ENCODE data around the gene ABHD15.
"Not testable (repeated sequence)": the region's sequence is repeated elsewhere in the genome, so short reads cannot be mapped to it uniquely, and the experiment has no call there.

ABHD15 gene

DNA sequence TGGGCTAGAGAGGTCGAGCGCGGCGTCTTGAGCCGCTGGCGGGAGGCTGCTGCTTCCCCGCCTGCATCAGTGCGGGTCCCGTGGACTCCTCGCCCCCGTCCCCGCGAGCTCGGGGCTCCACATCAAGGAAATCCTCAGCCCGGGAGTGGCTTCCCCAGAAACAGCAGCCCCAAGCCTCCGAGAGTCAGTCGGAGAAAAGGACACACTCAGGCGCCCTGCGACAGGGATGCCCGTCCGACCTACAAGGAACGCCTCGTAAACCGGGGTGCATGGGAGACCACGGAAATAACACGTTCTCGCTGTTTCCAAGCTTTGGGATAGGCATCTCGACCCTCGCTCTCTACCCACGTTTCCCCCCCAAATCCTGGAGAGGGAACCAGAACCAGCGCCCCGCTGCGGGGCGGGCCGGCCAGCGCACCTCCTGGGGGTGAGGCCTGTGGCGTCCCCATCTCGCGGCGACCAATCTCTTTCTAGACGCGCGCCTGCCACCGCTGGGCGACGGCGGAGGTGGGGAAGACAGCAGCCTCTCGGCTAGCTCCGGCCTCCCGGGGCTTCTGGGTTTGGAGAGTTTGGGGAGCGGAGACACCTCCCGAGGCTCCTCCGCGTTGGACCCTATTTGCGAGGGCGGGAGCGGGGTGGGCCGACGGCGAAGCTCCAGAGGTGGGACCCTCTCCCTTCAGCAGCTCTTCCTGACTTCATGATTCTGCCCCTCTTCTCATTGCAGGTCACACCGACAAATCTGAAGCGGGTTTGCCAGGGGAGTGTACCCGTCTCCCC lies 905 bp upstream of the ABHD15 start:
- DNase-seq = peak; percentile 77

GRCh38 chr17:29567304-29567553 lies 392 bp upstream of the ABHD15 start:
- DNase-seq = peak; percentile 56

DNA sequence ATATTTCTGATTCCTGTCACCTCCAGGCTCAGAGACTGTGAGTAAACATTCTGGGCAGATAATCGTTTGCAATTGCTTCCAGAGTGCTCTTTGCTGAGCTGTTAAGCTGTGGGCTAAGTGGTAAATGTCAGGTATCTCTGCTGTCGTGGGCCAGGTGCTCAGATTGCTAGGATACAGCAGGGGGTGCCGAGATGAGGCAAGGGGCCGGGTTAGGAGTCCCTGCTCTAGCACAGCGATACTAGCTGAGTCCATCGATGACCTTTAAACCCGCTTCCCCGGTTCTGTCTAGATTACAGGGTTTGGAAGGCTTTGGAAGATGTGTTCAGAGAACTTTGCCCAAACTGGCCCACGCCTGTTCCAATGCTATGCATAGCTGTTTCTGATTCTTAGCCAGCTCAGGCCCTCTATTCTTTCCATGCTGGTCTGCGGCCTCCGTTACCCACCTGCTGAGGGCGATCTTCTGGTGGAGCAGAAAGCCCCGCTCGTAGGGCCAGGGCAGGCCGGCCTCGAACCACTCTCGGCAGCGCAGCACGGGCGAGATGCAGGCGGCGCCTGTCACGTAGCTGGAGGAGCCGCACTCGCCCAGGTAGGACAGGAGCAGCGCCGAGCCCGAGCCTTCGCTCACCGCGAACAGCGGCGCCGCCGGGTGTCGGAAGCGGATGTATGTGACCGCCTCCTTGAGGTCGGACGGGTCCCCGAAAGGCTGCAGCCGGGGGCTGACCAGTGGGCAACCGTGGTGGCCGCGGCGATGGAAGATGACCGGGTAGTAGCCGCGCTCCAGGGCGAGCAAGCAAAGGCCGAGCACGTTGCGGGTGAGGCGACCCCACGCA lies 979 bp downstream of the ABHD15 start:
- DNase-seq = peak; percentile 65

DNA sequence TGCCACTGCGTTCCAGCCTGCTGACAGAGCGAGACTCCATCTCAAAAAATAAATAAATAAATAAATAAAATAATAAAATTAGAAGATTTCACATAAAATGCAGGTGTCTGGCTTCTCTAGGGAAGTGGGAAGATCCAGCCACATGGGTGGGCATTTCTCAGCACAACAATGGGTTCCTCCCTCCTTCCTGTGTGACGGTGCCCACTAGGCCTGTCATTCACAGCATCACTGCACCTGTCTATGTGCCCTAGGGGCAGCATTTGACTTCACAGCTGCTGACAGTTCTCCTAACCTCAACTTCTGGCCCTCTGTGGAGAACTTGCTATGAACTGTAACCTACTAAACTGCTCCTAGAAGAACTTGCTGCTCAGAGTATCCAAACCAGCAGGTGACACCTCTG lies 3.0 kb downstream of the ABHD15 start:
- no peak for DNase-seq

DNA sequence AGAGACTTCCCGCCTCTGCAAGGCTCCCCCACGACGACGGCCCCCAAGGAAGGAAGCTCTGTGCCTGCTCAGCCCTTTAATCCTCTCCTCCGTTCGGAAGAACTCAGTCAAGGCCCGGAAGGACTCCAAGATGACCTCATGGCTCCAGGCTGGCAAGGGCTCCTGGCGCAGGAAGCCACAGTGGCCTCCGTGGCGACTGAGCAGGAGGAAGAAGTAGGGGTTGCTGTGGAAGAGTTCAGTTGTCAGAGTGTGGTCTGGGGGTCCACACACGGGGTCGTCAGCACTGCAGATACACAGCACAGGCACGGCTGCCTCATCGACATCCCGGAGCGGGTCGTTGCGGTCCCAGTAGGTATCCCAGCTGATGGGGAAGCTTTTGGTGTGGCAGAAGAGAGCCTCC lies 4.2 kb downstream of the ABHD15 start:
- no peak for DNase-seq

DNA sequence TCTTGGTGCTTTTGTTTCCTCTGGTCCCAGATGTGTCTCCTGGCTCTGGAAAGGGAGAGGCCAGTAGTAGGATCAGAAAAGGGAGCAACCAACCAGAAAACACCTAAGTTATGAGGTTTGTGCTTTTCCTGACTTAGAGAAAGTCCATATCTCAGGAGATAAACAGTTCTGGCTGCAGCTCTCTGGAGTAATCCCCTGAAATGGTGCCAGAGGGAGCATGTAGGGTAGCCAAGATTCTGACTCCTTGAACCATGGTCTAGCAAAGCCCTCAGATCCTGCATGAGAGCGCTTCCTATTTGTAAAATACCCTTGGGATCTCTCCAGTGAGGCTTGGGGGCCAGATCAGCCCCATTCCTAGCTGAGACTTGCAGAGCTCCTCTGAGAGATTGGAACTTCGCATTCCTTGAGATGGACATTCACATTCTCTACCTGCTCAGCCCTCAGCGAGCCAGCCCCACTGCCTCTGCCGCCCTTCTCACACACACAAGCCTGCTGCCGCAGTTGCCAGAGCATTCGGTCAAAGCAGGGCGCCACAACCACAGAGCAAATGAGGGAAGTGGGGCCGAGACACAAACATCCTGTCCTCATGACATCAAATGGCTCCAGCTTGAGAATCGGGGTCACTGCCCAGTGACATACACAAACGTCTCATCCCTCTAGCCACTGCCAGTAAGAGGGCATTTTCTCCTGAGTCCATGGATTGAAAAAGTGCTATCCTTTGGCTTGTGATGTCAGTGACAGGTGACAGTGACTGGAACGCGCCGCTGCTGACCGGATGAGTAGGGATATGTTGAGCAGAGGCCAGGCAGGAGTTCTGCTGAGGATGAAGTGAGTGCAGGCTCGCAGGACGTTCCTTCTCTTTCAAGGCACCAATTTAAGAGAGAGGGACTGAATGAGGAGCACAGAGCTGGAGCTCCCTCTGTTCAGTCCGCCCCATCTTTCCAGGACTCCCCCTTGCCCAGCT lies 5.0 kb downstream of the ABHD15 start:
- no peak for DNase-seq

GRCh38 chr17:29560316-29560715 lies 6.5 kb downstream of the ABHD15 start:
- DNase-seq = no peak

DNA sequence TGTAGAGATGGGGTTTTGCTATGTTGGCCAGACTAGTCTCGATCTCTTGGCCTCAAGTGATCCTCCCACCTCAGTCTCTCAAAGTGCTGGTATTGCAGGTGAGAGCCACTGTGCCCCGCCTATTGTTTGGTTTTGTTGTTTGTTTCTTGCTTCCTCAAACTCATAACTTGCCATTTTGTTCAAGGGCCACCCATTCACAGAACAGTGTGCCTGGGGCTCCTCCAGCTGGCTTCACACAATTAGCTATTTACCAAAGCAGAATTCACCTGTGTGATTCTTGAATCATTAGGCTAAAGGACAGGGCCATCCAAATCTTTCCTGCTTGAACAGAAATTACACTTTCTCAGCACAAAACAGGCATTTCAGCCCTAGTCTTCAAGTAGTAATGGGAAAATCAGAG lies 7.2 kb downstream of the ABHD15 start:
- no peak for DNase-seq

GRCh38 chr17:29558139-29558538 lies 8.7 kb downstream of the ABHD15 start:
- not testable (repeated sequence) for DNase-seq

- DNase-seq = no peak
These were observed 9.1 kb downstream of the ABHD15 start for GRCh38 chr17:29557739-29558116.

DNA sequence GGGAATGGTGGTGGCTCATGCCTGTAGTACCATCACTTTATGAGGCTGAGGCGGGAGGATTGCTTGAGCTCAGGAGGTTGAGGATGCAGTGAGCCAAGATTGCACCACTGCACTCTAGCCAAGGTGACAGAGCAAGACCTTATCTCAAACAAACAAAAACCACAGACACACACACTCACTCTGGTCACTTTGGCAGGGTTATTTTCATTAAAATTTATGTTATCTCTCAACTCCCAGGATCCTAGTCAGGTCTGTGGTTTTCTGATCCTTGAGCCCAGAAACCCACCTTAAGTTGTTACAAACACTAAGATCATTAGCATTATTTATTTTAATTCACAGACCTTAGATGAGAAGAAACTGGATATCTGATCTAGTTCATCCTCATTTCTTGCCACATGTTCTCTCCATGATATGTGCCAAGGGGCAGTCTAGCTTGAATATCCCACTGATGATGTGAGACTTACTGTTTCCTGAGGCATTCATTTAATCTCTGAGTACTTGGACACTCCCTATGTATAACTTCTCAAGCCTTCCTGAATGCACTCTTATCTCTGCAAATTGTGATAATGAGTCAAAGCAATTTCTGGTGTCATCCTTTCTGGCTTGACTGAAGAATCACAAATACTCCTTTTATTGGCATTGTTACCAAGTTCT lies 9.6 kb downstream of the ABHD15 start:
- no peak for DNase-seq

- DNase-seq = no peak
These were observed 11.0 kb downstream of the ABHD15 start for GRCh38 chr17:29555840-29556239.

DNA sequence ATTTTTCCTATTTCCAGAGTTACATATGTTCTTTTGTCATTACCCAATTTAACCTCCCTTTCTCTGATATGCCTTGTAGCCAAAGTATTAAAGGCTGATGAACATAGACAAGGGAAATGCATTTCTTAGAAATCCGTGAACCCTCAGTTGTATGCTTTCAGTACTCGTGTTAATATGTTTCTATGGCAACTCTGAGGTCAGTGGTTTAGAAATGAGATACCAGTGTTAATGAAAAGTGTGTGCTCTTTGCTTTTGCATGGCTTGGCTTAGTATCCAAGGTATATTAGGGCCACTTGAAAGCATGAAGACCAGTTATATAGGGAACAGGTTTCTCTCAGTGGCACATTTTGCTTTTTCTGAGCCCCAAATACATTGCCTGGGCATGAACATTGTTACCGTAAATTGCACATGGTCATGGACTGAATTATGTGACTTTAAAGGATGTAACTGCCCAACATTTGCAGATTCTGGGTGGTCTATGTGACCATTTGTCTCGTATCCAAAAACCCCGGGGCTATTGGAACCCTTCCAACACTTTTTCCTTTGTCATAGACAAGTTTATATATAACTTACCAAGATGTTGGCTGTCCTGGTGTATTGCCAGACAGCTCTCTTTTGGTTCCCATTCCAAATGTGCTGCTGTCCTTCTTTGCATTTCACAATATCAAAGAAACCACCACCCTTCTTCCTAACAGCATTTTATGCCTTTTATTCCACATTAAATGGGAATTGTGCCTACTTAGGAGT lies 17.5 kb downstream of the ABHD15 start:
- DNase-seq = no peak

DNA sequence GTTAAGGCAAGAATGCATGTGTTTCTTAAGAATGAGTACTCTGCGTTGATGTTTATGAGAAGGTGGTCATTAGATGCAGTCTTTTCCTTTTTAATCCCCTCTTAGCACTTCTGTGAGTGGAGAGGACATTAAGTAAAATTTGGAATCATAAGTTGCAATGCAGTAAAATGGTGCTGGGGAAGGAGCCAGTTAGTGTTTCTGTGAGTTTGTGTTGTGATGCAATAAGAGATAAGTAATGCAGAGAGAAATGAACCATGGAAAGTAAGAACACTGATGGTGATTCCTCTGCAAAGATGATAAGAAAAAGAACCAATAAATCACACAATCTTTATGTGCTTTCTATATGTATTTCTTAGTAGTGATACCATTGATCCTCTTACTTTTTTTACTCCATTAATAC lies 20.0 kb downstream of the ABHD15 start:
- DNase-seq = no peak

DNA sequence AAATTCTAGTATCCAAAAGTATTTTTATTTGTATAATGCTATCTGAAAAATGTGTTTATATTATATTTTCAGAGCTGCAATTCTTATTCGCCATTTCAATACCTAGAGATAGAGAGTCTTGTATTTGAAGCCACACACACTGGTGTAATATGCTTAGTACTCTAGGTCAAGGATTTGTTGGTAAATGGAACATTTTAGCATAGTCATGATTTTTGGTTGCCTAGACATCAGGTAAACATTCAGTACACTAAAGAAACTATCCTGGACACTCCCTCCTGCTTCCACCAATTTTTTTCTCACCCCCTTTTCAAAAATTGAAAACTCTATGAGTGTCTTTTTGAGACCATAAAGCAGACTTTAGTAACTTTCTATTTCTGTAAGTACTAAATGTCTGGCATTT lies 20.8 kb downstream of the ABHD15 start:
- DNase-seq = no peak

DNA sequence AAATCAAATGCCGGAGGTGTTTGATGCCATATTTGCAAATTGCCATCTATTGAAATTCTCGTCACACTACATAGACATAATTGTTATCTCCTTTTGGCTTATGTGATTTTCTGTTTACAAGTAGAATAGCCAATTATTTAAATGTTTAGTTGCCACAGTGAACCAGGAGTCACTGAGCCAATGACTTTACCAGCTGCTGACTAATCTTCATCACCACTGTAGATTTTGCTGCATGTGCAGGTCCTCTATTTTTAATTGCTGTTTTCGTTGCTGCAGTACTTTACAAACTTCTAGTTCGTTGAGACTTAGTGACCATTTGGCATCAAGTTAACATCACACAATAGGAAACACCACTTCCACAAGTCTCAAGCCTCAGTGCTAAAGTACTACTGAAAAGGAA lies 22.8 kb downstream of the ABHD15 start:
- DNase-seq = no peak

- DNase-seq = no peak
These were observed 32.9 kb downstream of the ABHD15 start for GRCh38 chr17:29533976-29534375.

- no peak for DNase-seq
These were observed 40.5 kb downstream of the ABHD15 start for GRCh38 chr17:29526322-29526721.

DNA sequence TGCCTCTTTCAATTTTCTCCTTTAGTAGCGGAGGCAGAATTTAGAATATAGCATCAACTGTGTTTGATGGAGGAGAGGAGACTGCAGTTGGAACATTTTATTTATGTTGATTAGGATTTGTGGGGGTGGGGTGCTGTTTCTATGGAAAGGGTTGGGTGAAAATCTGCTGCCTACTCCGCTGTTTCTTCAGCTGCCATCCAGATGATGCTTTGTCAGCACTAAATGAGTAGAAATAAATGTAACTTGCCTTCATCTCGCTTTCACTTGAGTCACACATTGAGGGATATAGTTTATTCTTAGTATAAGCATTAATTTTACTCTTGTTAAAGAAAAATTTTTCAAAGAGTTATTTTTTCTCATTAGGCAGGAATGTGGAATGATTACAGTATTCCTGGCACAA lies 42.1 kb downstream of the ABHD15 start:
- DNase-seq = no peak

DNA sequence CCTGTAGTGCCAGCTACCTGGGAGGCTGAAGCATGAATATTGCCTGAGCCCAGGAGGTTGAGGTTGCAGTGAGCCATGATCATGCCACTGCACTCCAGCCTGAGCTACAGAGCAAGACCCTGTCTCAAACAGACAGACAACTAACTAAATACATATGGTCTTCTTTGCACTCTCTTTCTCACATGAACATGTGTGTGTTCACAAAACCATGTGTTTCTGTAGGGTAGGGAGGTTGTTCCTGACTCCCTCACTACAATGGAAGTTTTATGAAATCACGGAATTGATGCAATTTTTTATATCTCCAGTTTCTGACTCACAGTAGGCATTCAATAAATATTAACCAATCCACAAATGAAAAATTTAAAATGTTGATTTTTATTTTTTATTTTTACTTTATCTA lies 48.5 kb downstream of the ABHD15 start:
- DNase-seq = no peak

DNA sequence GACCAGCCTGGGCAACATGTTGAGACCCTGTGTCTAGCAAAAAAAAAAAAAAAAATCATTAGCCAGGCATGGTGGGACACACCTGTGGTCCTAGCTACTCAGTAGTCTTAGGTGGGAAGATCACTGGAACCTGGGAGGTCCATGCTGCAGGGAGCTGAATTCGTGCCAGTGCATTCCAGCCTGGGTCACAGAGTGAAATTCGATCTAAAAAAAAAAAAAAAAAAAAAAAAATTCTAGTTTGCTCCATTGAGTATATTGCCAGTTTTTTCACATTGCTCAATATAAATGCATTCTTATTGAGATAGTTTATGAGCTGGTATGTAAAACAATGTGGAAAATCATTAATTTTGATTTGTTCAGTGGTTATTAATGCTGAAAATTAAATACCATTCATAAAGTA lies 52.0 kb downstream of the ABHD15 start:
- DNase-seq = no peak

DNA sequence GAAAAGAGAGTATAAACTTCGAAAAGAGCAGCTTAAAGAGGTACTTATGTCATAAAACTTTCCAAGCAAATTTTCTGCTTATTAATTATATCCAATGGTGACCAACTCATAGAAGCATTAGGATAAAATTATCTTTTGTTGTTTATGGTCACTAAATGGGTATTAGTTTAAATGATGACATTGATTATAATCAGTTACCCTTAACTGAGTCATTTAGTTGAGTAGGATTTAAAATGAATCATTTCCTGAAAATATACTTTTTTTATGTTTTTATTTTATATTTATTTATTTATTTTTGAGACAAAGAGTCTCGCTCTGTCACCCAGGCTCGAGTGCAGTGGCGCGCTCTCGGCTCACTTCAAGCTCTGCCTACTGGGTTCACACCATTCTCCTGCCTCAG lies 55.9 kb downstream of the ABHD15 start:
- no peak for DNase-seq

Measured in activated CD4-positive, CD25-positive, alpha-beta regulatory T cell treated with anti-CD3 and anti-CD28 coated beads, Interleukin-2, amount 50 U/mL, for 72 hours (primary cell).